GM10847 (cell line): Measurements from ENCODE around the gene HIBADH.

Source experiments
- POLR2A ChIP-seq: IDR thresholded peaks from 2 replicates; pipeline ENCODE4 v1.6.1; 2011; ENCODE audit not compliant: insufficient read length; ENCODE audit errors: extremely low read depth

Gene HIBADH

GRCh38 chr7:27593226-27593625 lies 69.5 kb downstream of the HIBADH start:
- no peak for TF ChIP-seq POLR2A

DNA sequence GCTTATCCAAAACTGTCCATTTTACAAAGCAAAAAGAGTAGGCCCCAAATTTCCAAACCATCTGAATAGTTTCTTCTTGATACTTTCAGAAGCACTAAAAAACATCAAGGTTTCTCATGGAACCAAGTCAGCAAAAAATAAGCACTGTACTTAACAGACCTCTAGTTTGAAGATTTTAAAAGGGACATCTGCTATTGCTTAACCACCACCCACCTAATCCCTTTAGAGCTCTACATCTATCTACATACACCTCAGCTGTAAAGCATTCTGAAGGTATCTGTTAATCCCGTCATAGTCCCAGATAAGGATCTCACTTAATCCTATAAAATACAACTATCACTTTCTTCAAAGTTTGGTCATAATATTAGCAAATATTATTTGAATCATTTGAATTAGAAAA lies 72.3 kb downstream of the HIBADH start:
- TF ChIP-seq POLR2A, result no peak

DNA sequence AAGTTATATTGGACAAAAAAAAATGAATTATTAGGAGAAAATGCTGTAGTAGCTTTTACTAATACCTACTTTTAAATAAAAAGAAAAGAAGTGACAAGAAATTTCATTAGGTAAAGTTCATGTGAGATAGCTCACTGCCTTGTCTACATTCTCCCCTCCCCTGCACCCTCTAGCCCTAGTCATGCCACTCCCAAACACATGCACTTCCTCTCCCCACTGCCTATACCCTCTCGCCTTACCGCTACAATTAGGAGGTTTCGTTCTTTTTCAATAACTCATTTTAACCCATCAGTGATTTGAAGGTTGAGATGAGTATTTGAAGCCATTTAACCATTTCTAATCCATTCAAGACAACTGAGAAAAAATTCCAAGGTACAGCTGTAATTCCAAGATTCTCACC lies 75.3 kb downstream of the HIBADH start:
- no peak for TF ChIP-seq POLR2A

GRCh38 chr7:27586825-27587224 lies 75.9 kb downstream of the HIBADH start:
- no peak for TF ChIP-seq POLR2A

GRCh38 chr7:27585781-27586447 lies 76.8 kb downstream of the HIBADH start:
- no peak for TF ChIP-seq POLR2A

GRCh38 chr7:27581906-27582305 lies 80.8 kb downstream of the HIBADH start:
- TF ChIP-seq POLR2A, result no peak

DNA sequence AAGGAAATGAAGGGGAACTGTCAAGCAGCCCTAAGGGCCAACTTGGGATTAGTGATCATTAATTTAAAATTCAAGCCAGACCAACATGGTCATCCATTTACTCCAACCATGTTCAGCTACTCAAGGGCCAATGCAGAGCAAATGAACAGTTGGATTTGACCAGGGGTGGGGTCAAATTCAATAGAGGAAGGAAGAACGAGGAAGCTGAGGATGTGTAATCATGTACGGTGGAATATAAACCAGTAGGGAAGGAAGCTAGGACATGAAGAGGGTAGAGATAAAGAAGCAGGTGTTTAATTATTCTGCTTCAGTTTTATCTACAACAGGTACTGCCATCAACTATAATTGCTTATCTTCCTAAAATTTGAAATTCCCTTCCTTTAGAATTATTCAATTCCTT lies 81.6 kb downstream of the HIBADH start:
- TF ChIP-seq POLR2A, result no peak

DNA sequence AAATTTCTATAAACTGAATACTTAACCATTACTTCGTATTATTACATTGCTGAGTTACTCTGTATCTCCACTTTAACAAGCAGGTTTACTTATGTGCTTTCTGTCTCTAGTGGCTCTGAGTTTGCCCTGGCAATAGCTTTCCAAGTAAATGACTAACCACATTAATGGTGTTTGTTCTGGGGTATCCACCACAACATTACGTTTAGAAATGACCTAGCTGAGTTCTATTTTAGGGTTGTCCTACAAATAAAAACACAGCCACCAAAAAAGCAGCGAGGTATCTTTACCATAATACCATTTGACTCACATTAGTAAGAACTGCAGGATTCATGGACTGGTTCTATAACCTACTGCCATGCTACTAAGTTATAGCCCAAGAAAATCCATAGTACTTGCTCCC lies 83.1 kb downstream of the HIBADH start:
- TF ChIP-seq POLR2A, result no peak

DNA sequence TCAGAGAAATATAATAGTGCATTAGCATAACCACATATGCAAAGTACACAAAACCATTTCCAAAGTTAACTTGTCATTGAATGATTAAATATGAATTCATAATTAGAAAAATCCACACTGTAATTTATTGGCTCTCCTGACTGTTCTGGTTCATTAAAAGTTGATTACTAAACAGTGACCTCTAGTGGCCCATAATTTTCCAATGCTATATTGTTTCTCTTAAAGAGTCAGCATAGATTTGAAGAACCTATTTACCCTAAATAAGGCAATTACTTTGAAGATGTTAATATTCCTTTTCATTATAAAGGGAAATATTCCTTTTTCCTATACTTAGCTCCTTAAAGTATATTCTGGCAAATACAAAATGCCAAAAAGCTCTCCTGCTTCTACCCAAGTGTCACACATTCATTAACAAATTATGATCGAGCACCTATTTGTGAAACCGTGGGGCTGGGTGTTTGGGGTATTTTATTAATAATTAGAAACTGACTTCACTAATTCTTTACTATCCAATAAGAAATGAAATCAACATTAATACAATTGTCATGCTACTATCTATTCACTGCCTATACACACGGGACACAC lies 86.2 kb downstream of the HIBADH start:
- no peak for TF ChIP-seq POLR2A

DNA sequence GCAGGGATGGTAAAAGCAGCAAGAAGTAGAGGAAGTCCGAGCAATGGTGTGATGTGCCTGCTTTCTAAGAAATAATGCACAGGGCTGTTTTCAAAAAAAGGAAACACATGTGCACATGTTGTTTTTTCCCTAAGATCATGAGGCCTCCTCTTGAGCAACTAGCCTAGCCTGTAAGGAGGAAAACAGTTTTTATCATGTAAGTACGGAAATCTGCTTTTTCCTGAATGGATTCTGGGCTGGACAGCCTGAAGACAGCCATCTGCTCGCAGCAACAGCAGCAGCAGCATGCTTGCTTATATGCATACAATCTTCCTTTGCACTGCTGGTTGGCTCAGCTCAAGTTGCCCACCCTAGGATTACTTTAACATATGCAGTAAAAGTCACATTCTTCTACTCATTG lies 87.1 kb downstream of the HIBADH start:
- no peak for TF ChIP-seq POLR2A

DNA sequence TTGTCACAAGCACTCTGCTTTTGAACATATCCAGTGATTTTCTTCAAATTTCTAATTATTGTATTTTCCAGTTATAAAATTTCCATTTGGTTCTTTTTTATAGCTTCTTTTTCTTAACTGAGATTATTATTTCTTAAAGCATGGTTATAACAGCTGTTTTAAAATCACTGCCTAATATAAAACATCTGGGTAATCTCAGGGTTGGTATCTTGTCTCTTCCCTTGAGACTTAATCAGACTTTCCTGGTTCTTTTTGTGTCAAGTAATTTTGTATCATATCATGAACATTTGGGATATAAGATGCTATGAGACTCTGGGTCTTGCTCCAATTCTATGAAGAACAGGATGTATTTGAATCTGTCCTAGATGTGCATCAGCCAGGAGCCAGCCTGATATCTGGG lies 93.6 kb downstream of the HIBADH start:
- no peak for TF ChIP-seq POLR2A

GRCh38 chr7:27567266-27567665 lies 95.4 kb downstream of the HIBADH start:
- TF ChIP-seq POLR2A, result no peak

- no peak for TF ChIP-seq POLR2A
These were observed 97.7 kb downstream of the HIBADH start for GRCh38 chr7:27564881-27565482.

- no peak for TF ChIP-seq POLR2A
These were observed 101.9 kb downstream of the HIBADH start for GRCh38 chr7:27560706-27561235.

DNA sequence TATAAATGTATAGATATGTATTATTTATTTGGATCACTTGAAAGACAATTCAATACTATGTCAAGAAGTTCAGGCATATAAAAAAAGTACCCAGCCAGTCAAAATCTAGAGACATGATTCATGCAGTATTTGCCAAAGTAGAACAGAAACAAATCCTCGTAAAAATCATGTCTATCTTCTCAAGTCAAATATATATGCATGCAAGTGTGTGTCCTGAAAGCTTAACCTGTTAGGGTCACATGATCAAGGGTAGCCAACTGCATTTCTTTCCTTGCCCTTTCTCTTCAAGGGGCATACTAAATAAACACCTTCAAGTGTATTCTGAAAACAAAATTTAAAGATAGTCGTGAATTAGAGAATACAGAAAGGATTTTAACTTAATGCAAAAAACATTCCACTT lies 107.0 kb downstream of the HIBADH start:
- TF ChIP-seq POLR2A, result no peak

DNA sequence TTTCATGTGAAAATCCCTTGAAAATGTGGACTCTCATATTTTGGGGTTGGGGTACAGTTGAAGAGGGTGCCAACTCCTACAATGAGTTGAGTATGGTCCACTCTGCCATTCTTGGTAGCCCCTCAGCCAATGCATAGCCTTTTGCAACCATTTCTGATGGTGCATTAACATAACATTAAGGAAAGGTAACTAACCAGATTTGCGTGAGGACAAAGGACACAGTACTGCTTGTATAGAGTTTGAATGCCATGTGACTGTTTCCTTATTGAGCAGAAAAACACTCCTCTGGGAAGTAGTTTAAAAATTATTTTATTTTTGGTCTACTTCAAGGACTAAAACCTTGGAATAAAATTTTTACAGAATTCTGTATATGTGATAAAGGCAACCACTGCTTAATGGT lies 107.9 kb downstream of the HIBADH start:
- no peak for TF ChIP-seq POLR2A
